HS-27A (cell line): ENCODE measurements around the gene SV2C.

Source experiments
- DNase-seq: peaks from one replicate; pipeline ENCODE4 v3.0.0-alpha.2; 2012; ENCODE audit warnings: low read depth, missing footprints

SV2C gene

DNA sequence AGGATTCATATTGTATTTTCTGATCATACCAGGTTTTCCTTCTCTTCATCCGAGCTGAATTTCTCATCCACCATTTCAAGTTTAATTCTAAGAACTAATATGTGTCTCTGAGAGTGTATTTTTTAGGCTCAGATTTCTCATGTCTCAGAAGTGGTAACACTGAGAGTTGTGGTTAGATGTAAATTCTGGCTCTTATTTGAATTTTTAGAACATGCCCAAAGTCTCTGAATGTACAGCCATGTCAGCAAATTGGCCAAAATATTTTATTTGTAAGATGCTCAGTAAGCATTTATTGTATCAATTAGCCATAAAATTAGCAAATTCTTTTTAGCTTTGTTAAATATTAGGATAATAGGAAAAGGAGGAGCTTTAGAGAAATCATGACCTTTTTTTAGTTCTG lies 16.6 kb downstream of the SV2C start:
- DNase-seq: no peak

DNA sequence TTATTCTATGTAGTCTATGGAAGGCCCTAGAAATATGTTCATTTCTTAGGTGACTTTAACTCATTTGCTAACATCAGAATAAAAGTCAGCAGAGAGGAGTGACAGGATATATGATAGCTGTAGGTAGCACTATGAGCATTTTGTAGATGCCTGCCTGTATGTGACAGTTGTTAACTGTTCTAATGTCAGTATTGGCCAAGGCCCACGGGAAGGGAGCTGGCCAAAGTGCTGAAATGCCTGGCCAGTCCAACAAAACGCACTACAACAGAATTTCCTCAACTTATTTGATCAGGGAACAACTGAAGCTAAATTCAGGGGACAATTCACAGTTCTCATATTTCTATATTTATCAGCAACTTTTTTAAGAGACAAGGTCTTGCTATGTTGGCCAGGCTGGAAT lies 20.8 kb downstream of the SV2C start:
- DNase-seq: no peak

DNA sequence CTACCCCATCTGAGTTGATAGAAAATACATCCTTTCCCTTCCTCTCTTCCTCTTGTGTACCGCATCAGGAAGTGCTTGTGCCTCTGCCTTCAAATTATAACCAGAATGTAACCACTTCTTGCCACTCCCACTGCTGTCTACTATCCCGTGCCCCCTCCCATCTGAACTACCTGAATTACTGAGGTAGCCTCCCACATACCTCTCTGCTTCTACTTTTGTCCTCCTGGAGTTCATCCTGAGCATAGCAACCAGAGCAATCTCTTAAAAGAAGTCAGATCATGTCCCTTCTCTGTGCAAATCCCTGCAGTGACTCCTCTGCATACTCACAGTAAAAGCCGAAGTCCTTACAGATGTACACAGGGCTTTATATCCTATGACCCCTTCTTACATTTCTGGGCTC lies 23.0 kb downstream of the SV2C start:
- DNase-seq: no peak

DNA sequence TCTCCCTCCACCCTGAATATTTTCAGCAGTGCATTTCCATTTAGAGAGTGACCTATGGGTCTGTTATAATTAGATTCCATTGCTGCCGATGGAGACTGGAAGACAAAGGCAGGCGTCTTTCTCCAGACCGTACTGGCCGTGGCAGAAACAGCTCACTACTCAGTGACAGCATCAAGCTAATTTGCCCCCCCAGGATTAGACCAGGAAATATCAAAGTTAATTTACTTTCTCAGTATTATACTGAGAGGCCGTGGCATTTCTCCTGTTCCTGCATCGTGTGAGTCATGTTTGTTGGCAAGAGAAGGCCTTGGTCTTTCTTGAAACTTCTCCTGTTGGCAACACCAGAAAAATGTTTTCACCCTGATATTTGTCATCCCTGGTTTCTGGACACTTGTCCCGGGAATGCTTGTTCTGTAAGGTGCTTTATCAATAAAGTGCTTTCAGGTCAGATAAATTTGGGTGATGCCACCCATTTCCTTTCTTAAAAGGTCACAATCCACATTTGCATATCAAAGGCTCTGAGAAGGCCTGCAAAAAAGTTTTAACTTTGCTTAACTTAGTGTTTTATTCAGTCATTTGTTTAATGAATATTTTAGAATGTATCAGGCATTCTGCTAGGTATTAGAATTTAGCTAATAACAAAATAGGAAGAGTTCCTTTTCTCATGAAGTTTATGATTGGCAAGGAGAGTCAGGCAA lies 28.4 kb downstream of the SV2C start:
- DNase-seq: no peak

DNA sequence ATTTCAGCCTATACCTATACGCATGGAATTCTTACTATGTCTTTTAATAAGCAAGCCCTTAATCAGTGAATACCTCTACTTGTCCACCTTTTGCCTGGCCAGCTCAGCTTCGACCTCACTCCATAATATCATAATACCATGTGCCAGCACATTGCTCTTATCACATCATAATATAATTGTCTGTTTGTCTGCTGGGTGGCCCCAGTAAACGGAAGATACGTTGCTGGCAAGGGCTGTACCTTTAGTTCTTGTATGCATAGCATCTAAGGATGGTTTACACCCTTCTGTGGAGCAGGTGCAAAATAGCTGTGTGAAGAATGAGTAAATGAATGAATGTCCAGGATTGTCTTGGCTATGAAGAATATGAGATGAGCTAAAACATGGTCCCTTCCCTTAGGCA lies 29.9 kb downstream of the SV2C start:
- no peak for DNase-seq

DNA sequence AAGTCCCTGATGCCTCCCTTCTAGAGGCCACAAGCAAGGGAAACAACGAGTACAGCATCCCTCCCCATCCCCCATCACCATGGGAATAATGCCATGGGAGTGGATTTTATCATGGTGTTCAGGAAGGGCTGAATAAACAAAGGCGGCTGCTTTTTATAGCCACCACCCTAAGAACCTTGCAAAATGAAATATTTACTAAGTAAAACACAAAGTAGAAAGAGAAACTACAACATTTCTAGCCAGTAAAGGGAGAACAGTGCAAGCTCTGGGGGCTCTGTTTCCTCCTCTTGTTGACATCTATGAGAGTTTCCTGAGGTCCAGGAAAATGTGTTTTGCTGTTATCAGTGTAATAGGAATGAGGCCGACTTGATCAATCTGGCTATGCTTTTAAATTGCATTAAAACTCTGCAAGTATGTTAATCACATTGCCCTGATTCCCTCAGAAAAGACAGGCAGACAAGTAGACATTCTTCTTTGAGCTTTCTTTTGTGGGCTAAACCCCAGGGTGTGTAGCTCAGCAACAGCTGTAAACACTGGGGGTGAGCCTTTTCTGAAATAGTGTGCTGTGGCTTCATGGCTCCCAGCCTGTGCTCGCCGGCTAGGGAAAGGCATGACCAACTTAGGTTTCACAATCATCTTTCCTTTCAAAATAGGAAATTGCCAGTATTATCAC lies 31.1 kb downstream of the SV2C start:
- DNase-seq: no peak

DNA sequence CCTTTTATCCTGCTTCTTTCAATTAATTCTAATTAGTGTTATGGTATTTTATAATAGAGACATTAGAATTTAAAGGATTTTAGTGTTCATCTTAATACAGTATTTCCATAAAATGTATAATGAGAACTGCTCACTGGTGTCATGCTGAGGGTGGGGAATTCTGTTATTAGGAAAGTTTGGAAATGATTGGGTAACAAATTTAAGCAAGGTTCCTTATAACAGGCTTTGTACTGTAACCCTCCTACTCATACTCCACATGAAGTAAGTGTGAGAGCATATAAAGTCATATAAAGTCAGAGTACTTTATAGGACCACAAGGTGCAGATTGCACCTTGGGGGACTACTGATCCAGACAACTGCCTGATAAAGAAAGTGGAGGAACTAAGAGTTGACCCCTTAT lies 42.2 kb downstream of the SV2C start:
- DNase-seq: no peak

DNA sequence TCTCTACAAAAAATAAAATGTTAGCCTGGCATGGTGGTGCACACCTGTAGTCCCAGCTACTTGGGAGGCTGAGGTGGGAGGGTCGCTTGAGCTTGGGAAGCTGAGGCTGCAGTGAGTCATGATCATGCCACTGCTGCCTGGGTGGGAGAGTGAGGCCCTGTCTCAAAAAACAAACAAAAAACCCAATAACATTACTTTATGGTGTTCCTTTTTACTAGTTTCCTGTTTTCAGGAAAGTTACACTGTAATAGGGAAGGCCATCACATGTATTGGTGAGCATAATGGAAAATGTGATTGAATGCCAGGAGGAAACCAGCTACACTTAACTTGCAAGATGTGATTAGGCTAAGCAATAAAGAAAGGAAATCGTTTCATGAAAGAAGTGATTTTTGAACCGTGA lies 42.7 kb downstream of the SV2C start:
- DNase-seq: no peak

DNA sequence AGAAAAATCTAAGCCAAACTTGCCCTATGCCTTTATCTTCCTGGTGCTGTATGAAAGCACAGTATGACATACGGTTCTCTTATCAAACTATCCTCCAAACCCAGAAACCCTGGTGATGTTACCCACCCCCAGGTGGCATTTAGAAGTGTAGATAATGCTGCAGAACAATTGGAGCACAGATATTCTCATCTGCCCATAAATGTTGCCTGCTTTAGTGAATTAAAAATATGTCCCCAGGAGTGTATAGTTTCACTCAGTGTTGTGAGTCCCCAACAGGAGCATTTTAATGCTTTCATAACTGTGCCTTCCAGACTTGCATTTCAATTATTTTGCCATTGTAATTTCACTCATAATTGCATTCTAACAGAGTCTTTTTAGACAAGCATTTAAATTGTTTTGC lies 50.8 kb downstream of the SV2C start:
- no peak for DNase-seq

DNA sequence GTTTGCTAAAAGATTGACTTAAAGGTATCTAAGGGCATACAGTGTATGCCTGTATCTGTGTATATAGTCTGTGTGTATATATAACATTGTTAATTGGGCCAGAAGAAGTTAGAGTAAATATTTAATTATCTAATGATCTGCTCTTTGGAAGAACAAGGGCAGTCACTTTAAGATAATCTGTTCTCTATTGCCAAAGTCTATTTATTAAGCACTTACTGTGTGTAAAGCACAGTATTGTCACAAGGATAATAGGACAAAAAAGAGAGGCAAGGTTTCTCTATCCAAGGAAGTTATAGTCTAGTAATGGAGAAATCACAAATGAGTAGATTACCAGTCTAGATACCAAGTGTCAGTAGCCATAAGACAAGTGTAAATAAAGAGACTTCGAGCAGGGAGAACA lies 51.5 kb downstream of the SV2C start:
- DNase-seq: no peak

DNA sequence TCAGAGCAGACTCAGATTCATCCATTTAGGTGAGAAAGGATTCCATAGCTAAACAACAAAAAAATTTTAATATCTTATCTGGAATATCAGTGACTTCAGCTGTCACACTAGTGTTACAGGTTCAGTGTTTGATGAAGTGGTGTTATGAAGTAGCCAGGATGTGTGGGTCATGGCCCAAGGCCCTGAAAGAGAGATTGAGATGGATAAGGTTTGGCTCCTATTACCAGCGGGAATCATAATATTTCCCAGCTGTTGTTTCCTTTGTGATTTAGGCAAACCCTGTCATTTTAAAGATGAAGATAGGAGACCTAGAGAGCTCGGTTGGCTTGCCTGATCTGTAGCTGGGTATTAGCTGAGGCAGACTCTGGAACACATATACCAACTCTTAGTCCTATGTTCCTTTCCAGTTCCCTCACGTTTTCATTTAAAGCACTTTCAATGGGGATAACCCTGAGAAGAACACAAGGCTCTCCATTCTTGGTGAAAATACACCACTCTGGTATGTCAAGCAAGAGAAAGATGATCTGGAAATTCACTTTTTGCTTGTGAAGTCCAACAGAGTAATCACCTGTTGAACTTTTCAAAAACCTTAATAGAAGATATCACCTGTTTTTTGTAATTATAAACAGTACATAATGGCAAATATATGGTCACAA lies 54.8 kb downstream of the SV2C start:
- DNase-seq: no peak

DNA sequence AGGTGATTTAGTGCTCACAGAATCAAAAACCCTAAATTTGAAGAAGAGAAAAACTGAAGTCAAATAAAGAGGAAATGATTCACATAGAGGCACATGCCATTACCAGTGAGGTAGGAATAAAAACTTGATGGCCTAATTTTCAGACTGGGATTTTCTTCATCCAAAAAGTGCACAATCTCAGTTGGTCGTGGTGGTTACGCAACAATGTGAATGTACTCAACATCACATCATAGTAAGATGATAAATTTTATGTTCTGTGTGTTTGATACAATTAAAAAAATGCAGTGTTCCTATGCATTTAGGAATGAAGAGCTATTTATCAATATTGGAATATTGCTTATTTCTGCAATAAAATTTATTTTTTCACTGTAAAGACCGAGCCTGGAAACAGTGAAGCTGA lies 60.7 kb downstream of the SV2C start:
- no peak for DNase-seq

DNA sequence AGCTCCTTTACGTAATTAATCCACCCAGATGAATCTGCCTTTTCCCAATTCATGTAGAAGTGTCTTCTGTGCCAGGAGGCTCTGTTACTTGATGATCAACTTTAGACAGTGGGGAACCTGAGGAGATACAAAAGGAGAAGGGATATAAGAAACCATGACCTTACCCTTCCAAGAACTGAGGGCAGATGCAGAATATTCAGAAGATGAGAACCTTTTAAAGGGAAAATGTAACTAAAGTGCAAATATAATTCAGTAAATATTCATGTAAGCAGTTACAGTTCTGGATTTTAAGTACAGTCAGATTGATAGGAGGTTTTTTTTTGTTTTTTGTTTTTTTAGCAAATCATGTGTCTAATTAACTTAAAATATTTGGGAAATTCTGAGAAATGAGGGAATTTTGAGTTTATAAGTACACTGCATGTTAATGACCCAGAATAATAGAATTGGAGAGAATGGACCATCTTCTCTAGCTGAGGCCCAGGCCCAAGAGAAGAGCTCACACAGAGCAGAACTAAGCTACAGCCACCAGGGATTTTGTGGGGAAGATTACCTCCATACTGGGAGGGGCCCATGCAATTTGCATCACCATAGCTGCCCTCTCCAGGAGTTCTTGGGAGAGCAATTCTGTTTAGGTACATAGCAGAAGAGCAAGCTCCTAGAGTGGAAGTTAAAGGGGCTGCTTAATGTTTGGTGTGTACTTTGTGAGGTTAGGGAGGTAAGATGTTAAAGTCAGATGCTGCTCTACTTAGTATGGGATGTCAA lies 61.5 kb downstream of the SV2C start:
- no peak for DNase-seq

DNA sequence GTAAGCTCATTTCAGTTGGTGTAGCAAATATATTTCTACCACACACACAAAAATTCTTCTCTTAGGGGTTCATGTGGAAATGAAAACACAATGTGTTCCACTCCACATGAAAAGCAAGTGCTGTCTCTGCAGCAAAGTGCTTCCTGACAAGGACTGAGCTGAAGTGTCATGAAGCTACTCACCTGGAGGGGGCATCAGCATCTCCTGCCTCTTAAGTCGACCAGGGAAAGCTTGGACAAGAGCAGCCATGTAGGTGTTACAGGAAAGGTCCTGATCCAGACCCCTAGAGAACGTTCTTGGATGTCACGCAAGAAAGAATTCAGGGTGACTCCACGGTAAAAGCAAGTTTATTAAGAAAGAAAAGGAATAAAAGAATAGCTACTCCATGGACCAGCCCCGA lies 62.8 kb downstream of the SV2C start:
- no peak for DNase-seq

DNA sequence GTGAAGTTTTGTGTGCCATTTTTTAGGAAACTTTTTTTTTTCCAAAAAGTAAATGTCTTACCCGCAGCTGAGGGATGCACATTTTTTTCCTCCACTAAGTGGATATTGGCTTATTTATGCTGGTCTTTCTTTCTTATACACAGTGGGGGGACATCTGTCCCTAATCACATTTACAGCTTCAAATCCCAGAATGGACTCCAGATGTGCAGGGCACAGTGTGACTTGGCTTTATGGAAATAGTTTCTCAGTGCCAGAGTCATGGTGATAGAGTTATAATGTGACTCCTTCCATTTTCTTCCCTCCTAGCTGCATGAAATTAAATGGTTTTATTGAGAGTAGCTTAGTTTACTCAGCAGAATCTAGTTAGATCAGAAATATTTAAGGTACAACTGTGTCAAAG lies 66.5 kb downstream of the SV2C start:
- no peak for DNase-seq

DNA sequence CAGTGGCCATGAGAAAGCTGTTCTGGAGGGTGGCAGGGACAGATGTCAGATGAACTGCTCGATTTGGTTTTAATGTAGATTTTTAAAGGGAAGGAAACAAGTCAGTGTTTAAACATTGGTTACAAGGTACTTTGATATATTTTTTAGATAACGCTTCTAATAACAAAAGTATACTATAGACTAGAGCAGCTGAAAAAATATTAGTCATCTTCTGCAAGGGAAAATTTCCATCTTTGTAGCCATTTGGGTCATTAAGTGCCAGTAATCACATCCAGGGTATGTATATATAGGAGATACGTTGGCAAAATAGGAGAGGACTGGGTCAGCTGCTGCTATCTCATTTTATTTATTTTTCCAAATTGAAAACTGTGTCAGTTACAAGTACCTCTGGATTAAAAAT lies 69.0 kb downstream of the SV2C start:
- no peak for DNase-seq

DNA sequence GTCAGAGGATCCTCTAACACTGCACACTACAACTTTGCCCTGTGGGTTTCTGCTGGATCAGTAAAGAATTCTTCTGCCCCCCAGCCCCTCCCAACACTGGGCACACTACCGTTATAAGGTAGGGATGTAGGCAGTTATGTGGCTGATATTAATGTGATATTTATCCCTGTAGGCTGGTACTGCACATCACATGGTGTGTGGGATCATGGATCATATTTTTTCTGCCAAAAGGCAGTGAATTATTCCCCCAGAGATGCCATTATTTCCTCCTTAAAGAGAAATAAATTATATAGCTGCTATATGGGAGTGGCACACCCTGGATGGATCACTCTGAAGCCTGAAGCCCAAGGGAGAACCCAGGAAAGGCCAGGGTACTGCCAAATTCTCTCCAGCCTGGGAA lies 69.5 kb downstream of the SV2C start:
- DNase-seq: no peak

DNA sequence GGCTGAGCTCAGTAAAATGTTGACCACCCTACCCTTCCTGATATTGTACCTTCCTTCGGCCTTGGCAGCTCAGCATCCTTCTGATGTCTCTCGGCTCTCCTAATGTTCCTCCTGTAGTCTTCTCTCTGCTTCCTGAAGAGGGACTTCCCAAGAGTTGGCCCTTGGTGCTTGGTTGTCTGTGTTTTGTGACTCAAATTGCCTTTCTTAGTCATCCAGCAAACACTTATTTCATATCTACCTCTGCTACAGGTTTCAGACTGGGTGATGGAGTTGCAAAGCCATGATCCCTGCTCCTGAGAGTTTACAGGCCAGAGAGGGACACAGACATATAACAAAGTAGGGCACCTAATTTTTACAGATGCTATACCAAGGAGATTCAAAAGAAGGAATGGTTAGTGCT lies 70.1 kb downstream of the SV2C start:
- no peak for DNase-seq

DNA sequence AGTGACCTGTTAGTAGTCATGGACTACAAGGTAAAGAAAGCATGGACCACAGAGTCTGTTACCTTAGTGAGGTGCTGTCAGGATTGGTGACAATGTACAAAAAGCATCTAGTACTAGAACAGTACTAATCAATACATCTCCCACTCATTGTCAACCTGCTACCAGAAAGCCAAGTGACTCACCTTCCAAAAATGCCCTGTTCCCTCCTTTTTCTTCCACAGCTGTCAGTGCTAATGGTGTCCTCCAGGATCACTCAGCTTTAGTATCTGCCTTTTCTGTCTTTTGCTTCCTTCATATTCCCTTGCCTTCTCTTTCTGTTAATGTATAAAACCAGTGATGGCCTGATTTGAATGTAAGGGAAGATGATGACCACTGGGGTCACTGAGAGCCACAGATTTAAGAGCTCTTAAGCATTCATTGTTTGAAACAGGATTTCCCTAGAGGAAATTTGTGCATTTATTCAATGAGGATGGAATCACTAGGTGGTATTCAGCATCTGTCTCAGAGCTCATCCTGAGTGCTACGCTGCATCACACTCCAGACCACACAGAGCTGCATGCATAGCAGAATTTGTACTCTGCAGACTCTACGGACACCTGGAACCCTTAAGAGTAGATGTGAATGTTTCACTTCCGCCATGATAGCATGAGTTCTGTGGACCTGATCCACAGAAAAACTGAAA lies 71.0 kb downstream of the SV2C start:
- no peak for DNase-seq

DNA sequence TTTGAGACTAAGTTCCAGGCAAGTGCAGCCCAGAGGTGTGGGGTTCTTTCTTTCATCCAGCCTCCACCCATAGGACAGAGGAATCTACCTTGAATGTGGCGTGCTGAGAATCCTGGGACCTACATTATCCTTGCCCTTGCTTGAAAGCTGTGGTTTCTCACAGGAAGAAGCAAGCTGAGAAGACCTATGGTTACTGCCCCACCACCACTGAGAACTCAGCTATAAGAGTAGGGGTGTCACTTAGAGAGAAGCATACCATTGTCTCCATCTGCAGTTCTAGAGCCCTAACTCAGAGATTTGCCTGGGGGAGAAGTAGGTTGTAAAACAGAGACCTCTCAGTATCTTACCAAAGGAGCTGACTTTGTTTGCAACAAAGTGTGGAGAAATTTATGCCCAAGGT lies 72.4 kb downstream of the SV2C start:
- DNase-seq: no peak

DNA sequence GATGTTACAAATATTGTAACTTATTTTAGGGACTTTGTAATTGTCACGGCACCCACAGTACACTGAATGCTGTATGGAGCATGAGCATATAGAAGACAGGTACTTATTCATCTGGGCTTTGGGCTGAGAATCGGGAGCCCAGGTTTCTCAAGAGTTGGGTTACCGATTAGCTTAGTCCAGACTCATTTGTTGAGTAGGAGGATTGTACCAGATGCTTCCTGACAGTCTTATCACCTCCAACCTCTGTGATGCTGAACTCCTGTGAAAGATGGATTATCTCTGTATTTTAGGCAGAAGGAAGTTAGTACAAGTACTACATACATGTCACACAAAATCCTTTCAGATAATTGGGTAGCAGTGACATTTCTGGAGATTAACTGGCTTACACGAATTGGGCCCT lies 79.2 kb downstream of the SV2C start:
- DNase-seq: no peak

DNA sequence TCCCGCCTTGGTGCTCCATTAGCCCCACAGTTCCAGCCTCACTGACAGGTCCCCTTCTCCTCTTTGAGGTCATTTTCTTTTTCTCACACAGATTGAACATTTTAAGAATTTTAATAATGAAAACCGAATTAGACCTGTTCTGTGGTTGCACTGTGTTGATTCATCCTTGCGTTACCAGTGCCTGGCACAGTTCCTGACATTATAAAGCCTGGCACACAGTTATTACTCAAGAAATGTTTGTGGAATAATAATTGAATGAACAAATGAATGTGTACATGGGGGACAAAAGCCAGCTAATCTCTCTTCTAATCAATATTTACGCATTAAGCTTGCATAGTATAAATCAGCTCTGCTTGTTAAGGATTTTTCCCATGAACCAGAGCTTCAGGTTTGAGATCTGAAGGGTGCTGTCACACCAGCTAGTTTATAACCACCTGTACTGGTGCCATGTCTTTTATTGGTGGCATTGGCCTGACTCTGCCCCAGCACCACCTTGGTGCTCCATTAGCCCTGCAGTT lies 80.0 kb downstream of the SV2C start:
- no peak for DNase-seq
